ENCODE results near the gene ITGB7. TPM values are rescaled to one million over a fixed set of nuclear protein-coding genes. Genes with fewer than 3 reads are reported as not detected.

The ITGB7 gene
- polyA plus RNA-seq, 3 donors: 24.1 to 33.1 (median 28.4) TPM

DNA sequence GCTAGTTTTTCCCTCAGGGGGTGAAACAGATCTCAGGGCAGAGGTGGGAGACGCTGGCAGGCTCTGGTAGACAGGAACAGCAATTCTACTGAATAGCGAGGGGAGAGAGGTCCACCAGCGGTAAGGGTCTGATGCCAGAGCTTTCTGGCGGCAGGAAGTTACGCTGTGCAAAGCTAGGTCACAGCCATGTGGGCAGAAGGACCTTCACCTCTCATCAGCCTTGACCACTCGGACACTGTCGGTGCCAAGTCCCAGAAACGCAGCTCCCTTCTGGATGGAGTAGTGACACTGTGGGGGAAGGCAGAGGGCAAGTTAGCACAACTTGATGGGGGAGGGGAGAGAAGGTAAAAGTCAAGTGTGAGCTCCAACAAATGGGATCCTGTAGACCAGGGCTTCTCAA lies 36.8 kb downstream of the ITGB7 start:
- H3K9me3 Mint-ChIP-seq: no peaks in the 10 kb centered on the region
- Histone ChIP-seq H3K9ac (ENCODE audit: insufficient read depth, low read length, poor library complexity, severe bottlenecking) (no peak overlapping the region), H3K79me2 (ENCODE audit: insufficient read depth, low read length) (no peaks in the 10 kb centered on the region), H3K9me3 (replicated peaks in 1 of 2; ENCODE audit: control insufficient read depth in 1 of 2, insufficient read depth in 1 of 2, low read length in 2 of 2) (no peaks in the 10 kb centered on the region), H3K27ac (ENCODE audit: low read depth in 1 of 2, low read length in 2 of 2) (no peak overlapping the region), H2AFZ (ENCODE audit: insufficient read depth, low read depth, low read length, poor library complexity, severe bottlenecking) (no peak overlapping the region), H3K4me3 (replicated peaks in 1 of 3; ENCODE audit: low read depth in 2 of 3, low read length in 3 of 3) (no peak overlapping the region), H4K20me1 (ENCODE audit: insufficient read depth, low read length) (no peaks in the 10 kb centered on the region), H3K36me3 (replicated peaks in 1 of 2; ENCODE audit: control insufficient read depth in 1 of 2, insufficient read depth in 2 of 2, low read length in 2 of 2) (peaks cover 6 to 31% of the 10 kb centered on the region in 2 donors), H3K4me2 (replicated peaks; ENCODE audit: extremely low read depth, low read length, poor library complexity, severe bottlenecking) (no peak overlapping the region), H3K27me3 (ENCODE audit: control insufficient read depth in 2 of 2, insufficient read depth in 2 of 2, low read length in 2 of 2) (no peaks in the 10 kb centered on the region), H3K4me1 (ENCODE audit: control insufficient read depth in 1 of 2, insufficient read depth in 2 of 2, low read length in 2 of 2) (no peaks in the 10 kb centered on the region)
- H3K36me3 Mint-ChIP-seq: peaks cover 39 to 42% of the 10 kb centered on the region in 2 donors
- H3K4me3 Mint-ChIP-seq: no peak overlapping the region
- H3K27me3 Mint-ChIP-seq (ENCODE audit: low read depth in 3 of 3): peaks cover 0 to 1% (median 0%) of the 10 kb centered on the region in 3 donors
- intact Hi-C loops (cut with micrococcal nuclease): no loop called here
- no peak for DNase-seq
- TF ChIP-seq, protein P1, sequence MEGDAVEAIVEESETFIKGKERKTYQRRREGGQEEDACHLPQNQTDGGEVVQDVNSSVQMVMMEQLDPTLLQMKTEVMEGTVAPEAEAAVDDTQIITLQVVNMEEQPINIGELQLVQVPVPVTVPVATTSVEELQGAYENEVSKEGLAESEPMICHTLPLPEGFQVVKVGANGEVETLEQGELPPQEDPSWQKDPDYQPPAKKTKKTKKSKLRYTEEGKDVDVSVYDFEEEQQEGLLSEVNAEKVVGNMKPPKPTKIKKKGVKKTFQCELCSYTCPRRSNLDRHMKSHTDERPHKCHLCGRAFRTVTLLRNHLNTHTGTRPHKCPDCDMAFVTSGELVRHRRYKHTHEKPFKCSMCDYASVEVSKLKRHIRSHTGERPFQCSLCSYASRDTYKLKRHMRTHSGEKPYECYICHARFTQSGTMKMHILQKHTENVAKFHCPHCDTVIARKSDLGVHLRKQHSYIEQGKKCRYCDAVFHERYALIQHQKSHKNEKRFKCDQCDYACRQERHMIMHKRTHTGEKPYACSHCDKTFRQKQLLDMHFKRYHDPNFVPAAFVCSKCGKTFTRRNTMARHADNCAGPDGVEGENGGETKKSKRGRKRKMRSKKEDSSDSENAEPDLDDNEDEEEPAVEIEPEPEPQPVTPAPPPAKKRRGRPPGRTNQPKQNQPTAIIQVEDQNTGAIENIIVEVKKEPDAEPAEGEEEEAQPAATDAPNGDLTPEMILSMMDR (IDR thresholded peaks at IDR 0.05): no peak
- WGBS (ENCODE audit: insufficient coverage): 96% methylated on average over 6 of the region's 8 CpGs
- H3K27ac Mint-ChIP-seq: no peak overlapping the region
- H3K4me1 Mint-ChIP-seq: peaks cover 4% of the 10 kb centered on the region

DNA sequence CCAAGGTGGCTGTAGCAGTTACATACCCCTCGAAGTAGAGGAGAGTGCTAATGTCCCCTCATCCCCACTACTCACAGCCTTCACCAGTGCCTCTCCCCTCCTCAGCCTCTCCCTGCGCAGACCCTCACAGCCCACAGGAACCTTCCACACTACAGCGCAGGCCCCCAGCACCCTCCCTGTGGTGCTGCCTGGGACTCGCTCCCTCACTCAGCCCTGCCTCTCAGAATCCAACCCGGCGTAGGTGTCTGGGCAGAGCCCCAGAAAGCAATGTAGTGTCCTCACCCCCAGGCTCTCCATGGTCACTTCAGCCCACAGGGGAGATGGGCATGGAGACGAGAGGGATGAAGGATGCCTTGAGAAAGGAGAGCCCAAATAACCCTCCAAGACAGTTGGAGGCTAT lies 37.4 kb downstream of the ITGB7 start:
- TF ChIP-seq, protein P1 (IDR thresholded peaks at IDR 0.05): no peak
- no peak for DNase-seq
- intact Hi-C loops (cut with micrococcal nuclease): no loop called here

More for the DNA sequence above, 37.4 kb downstream of the ITGB7 start:
- no peaks in the 10 kb centered on the region for H3K9me3 ChIP-seq (replicated peaks in 1 of 2; ENCODE audit: control insufficient read depth in 1 of 2, insufficient read depth in 1 of 2, low read length in 2 of 2)
- no peaks in the 10 kb centered on the region for H3K9me3 Mint-ChIP-seq
- H3K79me2 ChIP-seq (ENCODE audit: insufficient read depth, low read length): no peaks in the 10 kb centered on the region
- H3K27me3 ChIP-seq (ENCODE audit: control insufficient read depth in 2 of 2, insufficient read depth in 2 of 2, low read length in 2 of 2): no peaks in the 10 kb centered on the region
- no peak overlapping the region for H3K4me2 ChIP-seq (replicated peaks; ENCODE audit: extremely low read depth, low read length, poor library complexity, severe bottlenecking)
- no peaks in the 10 kb centered on the region for H3K4me1 ChIP-seq (ENCODE audit: control insufficient read depth in 1 of 2, insufficient read depth in 2 of 2, low read length in 2 of 2)
- peaks cover 39 to 44% of the 10 kb centered on the region in 2 donors for H3K36me3 Mint-ChIP-seq
- H3K27me3 Mint-ChIP-seq (ENCODE audit: low read depth in 3 of 3): peaks cover 0 to 1% (median 0%) of the 10 kb centered on the region in 3 donors
- no peak overlapping the region for H3K4me3 ChIP-seq (replicated peaks in 1 of 3; ENCODE audit: low read depth in 2 of 3, low read length in 3 of 3)
- H3K36me3 ChIP-seq (replicated peaks in 1 of 2; ENCODE audit: control insufficient read depth in 1 of 2, insufficient read depth in 2 of 2, low read length in 2 of 2): peaks cover 6 to 31% of the 10 kb centered on the region in 2 donors
- 100% methylated on average over 2 of the region's 7 CpGs for WGBS (ENCODE audit: insufficient coverage)
- H3K27ac ChIP-seq (ENCODE audit: low read depth in 1 of 2, low read length in 2 of 2): no peak overlapping the region
- H4K20me1 ChIP-seq (ENCODE audit: insufficient read depth, low read length): no peaks in the 10 kb centered on the region
- no peak overlapping the region for H3K27ac Mint-ChIP-seq
- H3K4me1 Mint-ChIP-seq: no peaks in the 10 kb centered on the region
- no peak overlapping the region for H3K4me3 Mint-ChIP-seq
- H2AFZ ChIP-seq (ENCODE audit: insufficient read depth, low read depth, low read length, poor library complexity, severe bottlenecking): no peak overlapping the region
- no peak overlapping the region for H3K9ac ChIP-seq (ENCODE audit: insufficient read depth, low read length, poor library complexity, severe bottlenecking)

Data from CD14-positive monocyte (primary cell).